HG03432 (cell line): Measurements from ENCODE around the gene GNA15.
"Not testable (repeated sequence)": the region's sequence is repeated elsewhere in the genome, so short reads cannot be mapped to it uniquely, and the experiment has no call there.

Source experiments
- ATAC-seq: cut with Tn5 transposase; IDR thresholded peaks from one replicate; pipeline ENCODE4 v1.9.1; 2021; ENCODE audit warnings: mild to moderate bottlenecking, moderate library complexity; ENCODE audit not compliant: unreplicated experiment

Gene GNA15

GRCh38 chr19:3135961-3136683 lies at the start of gene GNA15:
Gene GNA15, plus strand, starts transcription at chr19:3136033. Its CDS starts 418 bp downstream, at chr19:3136451.
- ATAC-seq, result peak; percentile 34

- ATAC-seq, result no peak
These were observed 48.1 kb upstream of the GNA15 start for GRCh38 chr19:3087769-3088168.

GRCh38 chr19:3089299-3089855 lies 46.5 kb upstream of the GNA15 start:
- not testable (repeated sequence) for ATAC-seq

- peak; percentile 28 for ATAC-seq
These were observed 41.0 kb upstream of the GNA15 start for GRCh38 chr19:3094601-3095440.

GRCh38 chr19:3095441-3096191 lies 40.2 kb upstream of the GNA15 start:
- no peak for ATAC-seq

- ATAC-seq, result no peak
These were observed 39.4 kb upstream of the GNA15 start for GRCh38 chr19:3096267-3096901.

GRCh38 chr19:3096902-3097326 lies 38.9 kb upstream of the GNA15 start:
- ATAC-seq, result no peak

- ATAC-seq, result no peak
These were observed 38.4 kb upstream of the GNA15 start for GRCh38 chr19:3097442-3097871.

GRCh38 chr19:3098141-3098514 lies 37.7 kb upstream of the GNA15 start:
- no peak for ATAC-seq

GRCh38 chr19:3098515-3099346 lies 37.1 kb upstream of the GNA15 start:
- ATAC-seq, result no peak

- no peak for ATAC-seq
These were observed 36.3 kb upstream of the GNA15 start for GRCh38 chr19:3099347-3100145.

GRCh38 chr19:3100331-3100730 lies 35.5 kb upstream of the GNA15 start:
- ATAC-seq, result no peak

- no peak for ATAC-seq
These were observed 34.8 kb upstream of the GNA15 start for GRCh38 chr19:3100747-3101730.

- no peak for ATAC-seq
These were observed 33.3 kb upstream of the GNA15 start for GRCh38 chr19:3102239-3103140.

- ATAC-seq, result no peak
These were observed 31.2 kb upstream of the GNA15 start for GRCh38 chr19:3104708-3104983.

- ATAC-seq, result no peak
These were observed 30.0 kb upstream of the GNA15 start for GRCh38 chr19:3105641-3106508.
